Measurements from ENCODE around the gene TFIP11.

Gene TFIP11

GRCh38 chr22:26448334-26448733 lies 63.9 kb downstream of the TFIP11 start:
- no peak for DNase-seq (ENCODE audit: low read depth)

- no peak for DNase-seq (ENCODE audit: low read depth)
These were observed 64.5 kb downstream of the TFIP11 start for GRCh38 chr22:26447584-26448329.

- no peak for DNase-seq (ENCODE audit: low read depth)
These were observed 65.3 kb downstream of the TFIP11 start for GRCh38 chr22:26446808-26447515.

- DNase-seq (ENCODE audit: low read depth), result no peak
These were observed 66.5 kb downstream of the TFIP11 start for GRCh38 chr22:26445577-26446275.

GRCh38 chr22:26444777-26445176 lies 67.5 kb downstream of the TFIP11 start:
- DNase-seq (ENCODE audit: low read depth), result no peak

- DNase-seq (ENCODE audit: low read depth), result no peak
These were observed 68.2 kb downstream of the TFIP11 start for GRCh38 chr22:26443901-26444690.

- DNase-seq (ENCODE audit: low read depth), result no peak
These were observed 70.1 kb downstream of the TFIP11 start for GRCh38 chr22:26442086-26442756.

Data from activated T-cell treated with anti-CD3 and anti-CD28 coated beads for 1 hour (primary cell).